Activated CD8-positive, alpha-beta memory T cell treated with anti-CD3 and anti-CD28 coated beads, Interleukin-2, amount 10 ng/mL, durations not matched to agents 7 days and 5 days (primary cell): ENCODE results near the gene ZNHIT2. TPM values are rescaled to one million over a fixed set of nuclear protein-coding genes. Genes with fewer than 3 reads are reported as not detected.
"Not testable (repeated sequence)": the region's sequence is repeated elsewhere in the genome, so short reads cannot be mapped to it uniquely, and the experiment has no call there.

Source experiments
- ATAC-seq: fragments of 150-1000 bp; cut with Tn5 transposase; one replicate; pipeline ENCODE4 v1.10.0; 2021; ENCODE audit warnings: moderate library complexity
- CTCF ChIA-PET: fragments of 350-600 bp; sonication (Branson Sonifier 250); formaldehyde crosslinking; loops from one replicate; lab custom pipeline; 2021; ENCODE audit warnings: antibody characterized with exemption; lab: Charles Lee
- DNase-seq: peaks from one replicate; pipeline ENCODE4 v3.0.0-alpha.2; 2020
- H3K27ac Mint-ChIP-seq: one replicate; pipeline ENCODE4 v1.8.0; 2021; ENCODE audit warnings: mild to moderate bottlenecking, mixed read lengths
- H3K27me3 Mint-ChIP-seq: one replicate; pipeline ENCODE4 v1.8.0; 2021; ENCODE audit warnings: mixed read lengths
- H3K36me3 Mint-ChIP-seq: one replicate; pipeline ENCODE4 v1.8.0; 2021; ENCODE audit warnings: mild to moderate bottlenecking, mixed read lengths
- H3K4me1 Mint-ChIP-seq: one replicate; pipeline ENCODE4 v1.8.0; 2021; ENCODE audit warnings: mixed read lengths
- H3K4me3 Mint-ChIP-seq: one replicate; pipeline ENCODE4 v1.8.0; 2021; ENCODE audit warnings: mild to moderate bottlenecking, moderate library complexity, mixed read lengths
- H3K9me3 Mint-ChIP-seq: one replicate; pipeline ENCODE4 v1.8.0; 2022; ENCODE audit warnings: low read depth, mixed read lengths
- total RNA-seq, 2 experiments: library from RNA; stranded (reverse); gene quantifications; one replicate each; pipeline ENCODE4 v1.2.3, GENCODE V29; 2021

The ZNHIT2 gene
- total RNA-seq, 2 experiments from 2014 or later, result 10.5 to 13.5 TPM

DNA sequence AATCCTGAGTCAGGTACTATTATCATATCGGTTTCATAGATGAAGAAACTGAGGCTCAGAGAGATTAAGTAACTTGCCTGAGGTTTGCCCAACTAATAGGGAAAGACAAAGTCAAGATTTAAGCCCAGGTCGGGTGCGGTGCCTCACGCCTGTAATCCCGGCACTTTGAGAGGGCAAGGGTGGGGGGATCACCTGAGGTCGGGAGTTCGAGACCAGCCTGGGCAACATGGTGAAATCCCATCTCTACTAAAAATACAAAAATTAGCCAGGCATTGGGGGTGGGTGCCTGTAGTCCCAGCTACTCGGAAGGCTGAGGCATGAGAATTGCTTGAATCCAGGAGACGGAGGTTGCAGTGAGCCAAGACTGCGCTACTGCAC, 32.6 kb upstream of the ZNHIT2 start:
- not testable (repeated sequence) for H3K27ac Mint-ChIP-seq, DNase-seq, ATAC-seq, H3K4me3 Mint-ChIP-seq, H3K36me3 Mint-ChIP-seq, H3K27me3 Mint-ChIP-seq, H3K9me3 Mint-ChIP-seq
- H3K4me1 Mint-ChIP-seq, result peaks cover 21% of the 10 kb centered on the region
- CTCF ChIA-PET, result interaction anchor here (0.7 kb wide), 2 partner anchors 17 to 442 kb away, joined by 3 to 4 read pairs; no protein-coding TSS in a partner anchor

DNA sequence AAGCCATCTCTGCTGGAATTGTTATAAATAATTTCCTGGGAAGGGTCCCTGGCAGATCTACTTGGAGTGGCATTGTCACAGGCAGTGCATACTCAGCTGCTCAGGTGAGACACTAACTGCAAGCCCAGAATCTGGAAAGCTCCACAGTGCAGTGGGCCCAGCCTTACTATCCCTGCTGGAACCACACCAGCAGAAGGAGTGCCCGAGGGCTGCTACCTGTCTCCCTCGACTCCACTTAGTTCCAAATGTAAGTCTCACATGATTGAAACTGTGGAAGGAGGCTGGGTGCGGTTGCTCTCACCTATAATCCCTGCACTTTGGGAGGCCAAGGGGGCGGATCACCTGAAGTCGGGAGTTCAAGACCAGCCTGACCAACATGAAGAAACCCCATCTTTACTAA, 31.2 kb upstream of the ZNHIT2 start:
- DNase-seq (no peak), ATAC-seq (no peak)
- H3K9me3 Mint-ChIP-seq, result no peaks in the 10 kb centered on the region
- CTCF ChIA-PET, result interaction anchor here (1.1 kb wide), 1 partner anchor 102 kb away, joined by 3 read pairs; no protein-coding TSS in a partner anchor
- peaks cover 21% of the 10 kb centered on the region for H3K4me1 Mint-ChIP-seq
- no peaks in the 10 kb centered on the region for H3K36me3 Mint-ChIP-seq
- H3K27ac Mint-ChIP-seq, result no peak overlapping the region
- H3K27me3 Mint-ChIP-seq, result peaks cover 12% of the 10 kb centered on the region
- H3K4me3 Mint-ChIP-seq, result no peak overlapping the region

DNA sequence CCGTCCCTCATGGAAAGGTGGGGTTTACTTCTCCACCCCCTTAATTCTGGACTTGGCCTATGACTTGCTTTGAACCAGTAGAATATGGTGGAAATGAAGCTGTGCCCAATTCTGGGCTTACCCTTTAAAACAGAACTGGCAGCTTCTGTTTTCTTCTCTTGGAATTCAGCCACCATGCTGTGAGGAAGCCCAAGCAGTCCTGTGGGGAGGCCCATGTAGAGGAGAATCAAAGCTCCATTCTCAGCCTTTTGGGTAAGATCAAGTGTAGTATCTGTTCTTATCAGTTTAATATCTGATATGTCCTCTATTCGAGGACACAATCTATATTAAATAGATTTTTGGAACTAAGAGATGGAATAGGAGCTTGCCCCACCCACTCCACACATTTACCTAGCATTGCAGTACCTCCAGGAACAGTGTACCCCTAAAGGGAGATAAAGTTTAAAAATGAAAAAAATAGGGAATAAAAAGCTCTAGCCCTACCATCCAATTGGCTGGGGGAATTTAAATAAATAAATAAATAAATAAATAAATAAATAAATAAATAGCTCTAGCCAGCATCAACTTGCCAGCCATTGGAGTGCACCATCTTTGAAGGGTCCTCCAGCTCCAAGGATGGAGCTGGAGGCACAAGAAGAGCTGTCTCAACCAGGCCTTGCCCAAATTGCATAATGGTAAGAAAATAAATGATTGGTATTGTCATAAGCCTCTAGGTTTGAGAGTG, 30.0 kb upstream of the ZNHIT2 start:
- no peak overlapping the region for H3K4me3 Mint-ChIP-seq
- H3K27me3 Mint-ChIP-seq, result peaks cover 10% of the 10 kb centered on the region
- no peaks in the 10 kb centered on the region for H3K36me3 Mint-ChIP-seq
- no peaks in the 10 kb centered on the region for H3K9me3 Mint-ChIP-seq
- CTCF ChIA-PET, result interaction anchor here (0.6 to 1.4 kb wide), 7 partner anchors 8 to 479 kb away, joined by 3 to 7 read pairs (median 3); partner anchors contain the start of gene CDC42BPG
- DNase-seq (no peak), ATAC-seq (no peak)
- H3K27ac Mint-ChIP-seq, result no peak overlapping the region
- H3K4me1 Mint-ChIP-seq, result peaks cover 17% of the 10 kb centered on the region

DNA sequence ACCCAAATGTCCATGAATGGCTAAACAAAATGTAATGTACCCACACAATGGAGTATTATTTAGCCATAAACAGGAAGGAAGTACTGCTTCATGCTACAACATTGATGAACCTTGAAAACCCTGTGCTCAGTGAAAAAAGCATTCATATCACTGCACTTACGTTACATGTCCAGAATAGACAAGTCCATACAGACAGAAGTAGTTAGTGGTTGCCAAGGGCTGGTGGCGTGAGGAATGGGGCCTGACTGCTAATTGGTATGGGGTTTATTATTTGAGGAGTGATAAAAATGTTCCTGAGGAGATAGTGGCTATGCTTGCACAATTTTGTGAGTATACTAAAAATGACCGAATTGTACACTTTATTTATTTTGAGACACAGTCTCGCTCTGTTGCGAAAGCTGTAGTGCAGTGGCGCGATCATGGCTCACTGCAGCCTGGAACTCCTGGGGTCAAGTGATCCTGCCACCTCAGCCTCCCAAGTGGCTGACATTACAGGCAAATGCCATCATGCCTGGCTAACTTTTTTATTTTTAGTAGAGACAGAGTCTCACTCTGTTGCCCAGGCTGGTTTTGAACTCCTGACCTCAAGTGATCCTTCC, 24.5 kb upstream of the ZNHIT2 start:
- no peaks in the 10 kb centered on the region for H3K9me3 Mint-ChIP-seq
- CTCF ChIA-PET, result no interaction called here
- DNase-seq, result no peak
- H3K4me3 Mint-ChIP-seq, result no peak overlapping the region
- ATAC-seq, result no peak
- H3K36me3 Mint-ChIP-seq, result no peaks in the 10 kb centered on the region
- H3K27me3 Mint-ChIP-seq, result peaks cover 25% of the 10 kb centered on the region
- H3K27ac Mint-ChIP-seq, result no peak overlapping the region
- no peaks in the 10 kb centered on the region for H3K4me1 Mint-ChIP-seq

DNA sequence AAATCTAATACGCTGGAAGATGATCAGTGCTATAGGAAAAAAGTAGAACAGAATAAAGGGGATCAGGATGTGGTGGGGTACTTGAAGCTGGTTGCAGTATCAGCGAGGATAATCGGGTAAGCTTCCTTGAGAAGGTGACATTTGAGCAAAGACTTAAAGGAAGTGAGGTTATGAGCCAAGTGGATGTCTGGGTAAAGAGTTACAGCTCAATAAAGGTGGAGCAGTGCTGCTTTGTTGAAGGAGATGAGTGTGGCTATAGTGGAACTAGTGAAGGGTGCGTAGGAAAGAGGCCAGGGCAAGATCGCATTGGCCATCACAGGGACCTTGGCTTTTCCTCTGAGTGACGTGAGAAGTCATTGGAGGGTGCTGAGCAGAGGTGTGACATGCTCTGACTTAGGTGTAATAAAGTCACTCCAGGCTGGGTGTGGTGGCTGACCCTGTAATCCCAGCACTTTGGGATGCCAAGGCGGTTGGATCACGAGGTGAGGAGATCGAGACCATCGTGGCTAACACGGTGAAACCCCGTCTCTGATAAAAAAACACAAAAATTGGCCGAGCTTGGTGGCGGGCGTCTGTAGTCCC, 19.1 kb upstream of the ZNHIT2 start:
- H3K9me3 Mint-ChIP-seq, result no peaks in the 10 kb centered on the region

DNA sequence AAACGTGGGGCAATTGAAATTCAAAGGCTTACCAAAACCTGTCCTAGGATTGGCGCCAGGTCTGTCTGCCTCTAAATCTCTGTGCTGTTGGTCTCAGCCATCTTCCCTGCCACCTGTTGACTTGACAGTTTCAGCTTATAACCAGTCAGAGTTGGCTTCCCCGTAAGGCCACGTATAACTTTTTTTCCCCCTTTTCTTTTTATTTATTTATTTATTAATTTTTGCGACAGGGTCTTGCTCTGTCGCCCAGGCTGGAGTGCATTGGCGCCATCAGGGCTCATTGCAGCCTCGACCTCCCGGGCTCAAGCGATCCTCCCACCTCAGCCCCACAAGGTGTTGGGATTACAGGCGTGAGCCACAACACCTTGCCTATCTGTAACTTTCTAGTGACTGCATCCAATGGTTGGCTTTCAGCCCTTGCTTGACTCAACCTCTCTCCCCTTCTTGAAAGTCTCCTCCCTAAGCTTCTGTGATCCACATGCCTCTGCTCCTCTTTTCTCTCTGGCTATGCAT, 18.2 kb upstream of the ZNHIT2 start:
- Mint-ChIP-seq H3K9me3 (no peaks in the 10 kb centered on the region), H3K27me3 (peaks cover 7% of the 10 kb centered on the region), H3K27ac (peak overlapping the region; percentile 100), H3K4me1 (peaks cover 34% of the 10 kb centered on the region), H3K4me3 (peak overlapping the region; percentile 96), H3K36me3 (peaks cover 5% of the 10 kb centered on the region)
- no peak for DNase-seq
- no peak for ATAC-seq
- CTCF ChIA-PET, result interaction anchor here (0.6 to 4.3 kb wide), 22 partner anchors 12 to 391 kb away, joined by 3 to 31 read pairs (median 4); partner anchors contain the start of genes ARL2, CAPN1, CDC42EP2 and CDCA5

More for the DNA sequence above, 19.1 kb upstream of the ZNHIT2 start:
- peak overlapping the region; percentile 66 for H3K27ac Mint-ChIP-seq
- peaks cover 34% of the 10 kb centered on the region for H3K4me1 Mint-ChIP-seq
- no peaks in the 10 kb centered on the region for H3K36me3 Mint-ChIP-seq
- DNase-seq (no peak), ATAC-seq (no peak)
- CTCF ChIA-PET, result interaction anchor here (0.6 to 4.3 kb wide), 7 partner anchors 11 to 125 kb away, joined by 3 to 31 read pairs (median 5); partner anchors contain the start of genes ARL2 and TM7SF2
- peaks cover 10% of the 10 kb centered on the region for H3K27me3 Mint-ChIP-seq
- H3K4me3 Mint-ChIP-seq, result peak overlapping the region; percentile 59

DNA sequence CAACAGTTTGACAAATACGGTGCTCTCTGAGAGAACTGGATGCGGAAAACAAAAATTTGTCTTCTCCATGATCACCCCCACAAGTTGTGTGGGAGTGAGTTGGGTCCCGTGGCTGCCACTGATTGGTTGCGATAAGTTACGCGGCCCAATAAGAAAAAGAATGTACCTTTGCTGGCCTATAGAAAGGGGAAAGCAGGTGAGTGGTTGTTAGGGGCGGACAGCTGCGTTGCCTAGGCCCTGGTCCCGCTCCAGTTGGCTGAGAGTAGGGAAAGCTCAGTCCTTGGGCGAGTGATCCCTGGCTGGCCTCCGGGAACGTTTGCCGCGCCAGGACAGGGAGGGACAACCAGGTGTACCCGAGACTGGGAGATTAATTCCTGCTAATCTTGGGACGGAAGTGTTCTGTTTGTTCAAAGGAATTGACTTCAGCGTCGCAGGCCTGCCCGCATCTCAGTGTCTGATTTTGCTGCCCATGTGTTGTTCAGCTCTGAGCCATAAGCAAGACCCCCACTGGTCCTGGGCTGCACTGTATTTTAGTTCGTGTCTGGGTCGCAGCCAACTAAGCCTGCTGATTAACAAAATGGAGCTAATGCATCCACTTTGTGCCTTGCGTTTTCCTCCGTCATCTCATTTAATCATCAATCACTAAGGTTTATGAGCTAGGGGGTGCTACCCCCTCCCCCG, 17.6 kb upstream of the ZNHIT2 start:
- Mint-ChIP-seq H3K36me3 (peaks cover 5% of the 10 kb centered on the region), H3K27ac (peak overlapping the region; percentile 100), H3K4me1 (peaks cover 34% of the 10 kb centered on the region), H3K4me3 (peak overlapping the region; percentile 96), H3K27me3 (peaks cover 3% of the 10 kb centered on the region), H3K9me3 (no peaks in the 10 kb centered on the region)
- ATAC-seq (peak; percentile 91), DNase-seq (peak; percentile 93)
- CTCF ChIA-PET, result interaction anchor here (0.6 to 4.3 kb wide), 24 partner anchors 9 to 391 kb away, joined by 3 to 31 read pairs (median 4); partner anchors contain the start of genes ARL2, CAPN1, CDC42EP2 and CDCA5

DNA sequence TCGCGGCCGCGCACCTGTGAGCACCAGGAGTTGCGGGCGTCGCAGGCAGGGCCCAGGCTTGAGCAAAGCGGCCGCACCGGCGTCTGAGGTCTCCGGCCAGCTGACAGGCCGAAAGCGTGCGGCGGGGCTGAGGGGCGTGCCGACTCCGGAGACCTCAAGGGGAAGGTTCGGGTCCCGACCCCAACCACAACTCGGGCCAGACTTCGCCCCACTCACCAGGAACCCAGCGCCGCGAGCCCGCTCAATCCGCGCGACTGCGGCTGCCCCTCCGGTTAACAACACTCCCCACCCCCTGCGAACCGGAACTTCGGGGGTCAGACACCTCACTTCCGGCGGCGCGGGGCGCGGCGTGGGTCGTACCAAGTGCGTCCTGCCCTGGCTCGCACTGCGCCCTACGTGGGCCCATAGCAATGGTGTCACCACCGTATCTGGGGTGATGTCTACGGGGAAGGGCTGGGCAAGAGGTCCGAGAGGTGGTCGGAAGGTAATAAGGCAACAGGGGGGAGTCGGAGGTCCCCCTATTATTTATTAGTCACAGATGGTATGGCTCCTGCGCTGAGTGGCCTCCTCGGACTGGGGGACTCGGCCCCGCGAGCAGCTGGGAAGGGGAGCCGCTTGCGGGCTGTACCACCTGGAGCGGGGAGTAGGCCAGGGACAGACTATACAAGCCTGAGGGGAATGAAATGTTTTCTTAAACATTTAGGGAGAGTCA, 16.9 kb upstream of the ZNHIT2 start, which contains the start of gene SYVN1:
TSS of gene SYVN1 (minus strand) at position 280 of the 712 bp plus-strand sequence. CDS start 918 bp downstream, outside the sequence.
- H3K4me1 Mint-ChIP-seq, result peaks cover 34% of the 10 kb centered on the region
- no peaks in the 10 kb centered on the region for H3K9me3 Mint-ChIP-seq

DNA sequence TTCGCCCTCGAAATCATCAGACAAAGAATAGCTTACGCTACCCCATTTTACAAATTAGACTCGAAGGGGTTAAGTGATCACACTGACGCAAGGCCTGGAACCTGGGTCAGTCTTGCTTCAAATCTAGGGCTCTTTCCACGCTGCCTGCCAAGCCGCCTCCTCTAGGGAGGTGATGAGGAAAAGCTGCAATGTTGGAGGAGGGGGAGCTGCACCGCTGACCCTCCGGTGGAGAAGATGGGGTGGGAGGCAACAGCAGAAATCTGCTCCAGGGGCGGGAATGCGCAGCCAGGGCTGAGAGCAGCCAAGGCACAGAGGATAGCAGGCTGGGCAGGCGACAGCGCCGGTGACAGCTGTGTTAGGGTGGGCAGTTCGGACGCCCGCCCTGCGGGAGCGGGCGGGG, 16.2 kb upstream of the ZNHIT2 start:
- H3K4me3 Mint-ChIP-seq, result peak overlapping the region; percentile 96
- peaks cover 34% of the 10 kb centered on the region for H3K4me1 Mint-ChIP-seq
- no peaks in the 10 kb centered on the region for H3K9me3 Mint-ChIP-seq
- peaks cover 5% of the 10 kb centered on the region for H3K36me3 Mint-ChIP-seq
- no peaks in the 10 kb centered on the region for H3K27me3 Mint-ChIP-seq
- peak overlapping the region; percentile 100 for H3K27ac Mint-ChIP-seq
- DNase-seq, result no peak
- no peak for ATAC-seq
- CTCF ChIA-PET, result interaction anchor here (0.7 to 4.3 kb wide), 5 partner anchors 9 to 22 kb away, joined by 3 to 31 read pairs (median 4); partner anchors contain the start of genes FAU, MRPL49, TM7SF2 and ZNHIT2

More for the DNA sequence above, 16.9 kb upstream of the ZNHIT2 start, which contains the start of gene SYVN1:
- H3K4me3 Mint-ChIP-seq, result peak within 1 kb of the TSS; percentile 96
- peaks cover 5% of the 10 kb centered on the region for H3K36me3 Mint-ChIP-seq
- CTCF ChIA-PET, result interaction anchor here (0.6 to 4.3 kb wide), 20 partner anchors 9 to 390 kb away, joined by 3 to 31 read pairs (median 4); partner anchors contain the start of genes ARL2, CAPN1, CDC42EP2 and CDCA5
- peak; percentile 82 for ATAC-seq
- no peaks in the 10 kb centered on the region for H3K27me3 Mint-ChIP-seq
- H3K27ac Mint-ChIP-seq, result peak within 1 kb of the TSS; percentile 100
- peak; percentile 93 for DNase-seq

DNA sequence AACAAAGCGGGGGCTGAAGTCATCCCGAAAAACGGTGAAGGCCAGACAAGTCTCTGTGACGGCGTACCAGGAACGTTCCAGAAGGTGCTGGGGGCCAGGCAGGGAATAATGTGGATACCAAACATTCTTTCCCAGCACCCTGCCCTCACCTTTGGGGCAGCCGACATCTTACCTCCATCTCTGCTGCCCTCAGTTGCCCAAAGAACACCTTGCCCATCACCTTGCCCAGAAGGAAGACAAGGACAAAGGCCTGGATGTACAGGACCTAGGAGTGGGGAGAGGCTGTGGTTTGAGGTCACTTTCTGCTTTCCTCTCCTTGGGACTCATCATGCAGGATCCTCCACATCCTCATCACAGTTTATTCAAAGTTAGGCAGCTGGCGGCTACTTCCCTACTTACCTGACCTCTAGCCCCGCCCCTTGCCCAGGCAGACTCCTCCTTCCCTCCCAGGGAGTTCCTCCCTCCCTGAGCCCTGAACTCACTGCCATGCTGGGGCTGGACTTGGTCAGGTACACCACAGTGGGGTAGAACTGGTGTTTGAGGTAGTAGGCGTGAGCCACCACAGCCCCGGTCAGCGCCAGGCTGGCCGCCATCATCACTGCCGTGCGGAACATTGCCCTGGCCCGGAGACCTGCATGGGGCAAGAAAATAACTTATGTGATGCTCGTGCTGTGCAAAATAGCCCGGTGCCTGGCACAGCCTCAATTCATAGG, 15.6 kb upstream of the ZNHIT2 start:
- CTCF ChIA-PET, result interaction anchor here (0.7 to 4.3 kb wide), 5 partner anchors 8 to 22 kb away, joined by 3 to 31 read pairs (median 4); partner anchors contain the start of genes FAU, MRPL49, TM7SF2 and ZNHIT2
- peak overlapping the region; percentile 96 for H3K4me3 Mint-ChIP-seq
- DNase-seq, result peak; percentile 75
- H3K9me3 Mint-ChIP-seq, result no peaks in the 10 kb centered on the region
- H3K27ac Mint-ChIP-seq, result peak overlapping the region; percentile 100
- H3K27me3 Mint-ChIP-seq, result no peaks in the 10 kb centered on the region
- H3K4me1 Mint-ChIP-seq, result peaks cover 34% of the 10 kb centered on the region
- peaks cover 5% of the 10 kb centered on the region for H3K36me3 Mint-ChIP-seq
- ATAC-seq, result no peak

DNA sequence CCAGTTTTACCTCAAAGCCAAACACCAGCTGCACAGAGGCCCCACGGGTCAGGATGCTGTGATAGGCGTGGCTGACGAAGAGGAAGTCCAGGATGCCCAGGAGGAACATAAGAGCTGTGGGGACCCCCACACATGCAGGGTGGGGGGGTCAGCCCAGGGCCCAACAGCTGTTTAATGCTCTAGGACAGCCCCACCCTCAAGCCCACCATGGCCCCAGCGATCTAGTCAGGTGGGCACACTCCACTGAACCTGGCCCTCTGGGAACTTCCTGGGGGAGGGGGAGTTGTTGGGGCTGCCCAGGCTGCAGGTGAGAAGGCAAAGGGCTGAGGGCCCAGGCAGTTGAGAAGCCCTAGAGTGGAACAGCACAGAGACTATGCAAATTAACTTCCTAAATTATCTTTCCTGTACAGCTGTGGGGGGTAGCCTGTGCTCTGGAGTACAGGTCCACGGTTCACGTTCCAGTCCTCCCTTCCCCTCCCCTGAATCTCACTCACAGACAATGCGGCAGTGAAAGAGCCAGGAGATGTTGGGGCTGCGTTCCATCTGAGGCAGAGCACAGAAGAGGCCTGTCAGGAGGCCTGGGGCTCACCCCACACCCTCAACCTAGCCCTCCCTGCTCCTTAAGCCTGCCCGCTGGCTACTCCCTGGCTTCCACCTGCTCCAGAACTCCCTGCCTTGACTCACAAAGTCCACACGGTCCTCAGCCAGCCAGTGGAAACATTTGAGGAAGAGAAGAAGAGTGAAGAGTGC, 14.9 kb upstream of the ZNHIT2 start:
- Mint-ChIP-seq H3K27ac (peak overlapping the region; percentile 100), H3K4me1 (peaks cover 34% of the 10 kb centered on the region), H3K27me3 (no peaks in the 10 kb centered on the region), H3K4me3 (peak overlapping the region; percentile 96), H3K9me3 (no peaks in the 10 kb centered on the region), H3K36me3 (peaks cover 5% of the 10 kb centered on the region)
- ATAC-seq (no peak), DNase-seq (no peak)
- CTCF ChIA-PET, result interaction anchor here (1.0 to 4.3 kb wide), 4 partner anchors 15 to 21 kb away, joined by 6 to 31 read pairs (median 18); partner anchors contain the start of genes TM7SF2 and ZNHIT2
